ENCODE results near the gene ARL2BP.

DNA sequence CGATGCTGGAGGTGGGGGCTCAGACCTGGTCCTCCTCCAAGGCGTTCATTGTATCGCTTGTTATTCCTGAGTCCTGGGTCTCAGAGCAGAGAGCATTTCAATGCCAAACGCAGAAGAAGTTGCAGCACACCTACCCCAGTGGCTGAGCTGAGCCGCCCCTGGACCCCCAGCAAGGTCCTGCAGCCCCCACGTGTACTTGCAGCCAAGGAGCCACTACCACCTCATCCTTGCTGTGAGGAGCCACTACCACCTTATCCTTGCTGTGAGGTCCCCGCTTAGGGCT, 25.9 kb downstream of the ARL2BP start:
- TF ChIP-seq ZNF274 (IDR thresholded peaks at IDR 0.05; ENCODE audit: low read depth, low read length), result no peak
- no peak for TF ChIP-seq SUZ12 (IDR thresholded peaks at IDR 0.05; ENCODE audit: extremely low read depth, insufficient read depth, insufficient read length)

Measured in NT2/D1 (cell line).